ENCODE results near the gene TOB2.

DNA sequence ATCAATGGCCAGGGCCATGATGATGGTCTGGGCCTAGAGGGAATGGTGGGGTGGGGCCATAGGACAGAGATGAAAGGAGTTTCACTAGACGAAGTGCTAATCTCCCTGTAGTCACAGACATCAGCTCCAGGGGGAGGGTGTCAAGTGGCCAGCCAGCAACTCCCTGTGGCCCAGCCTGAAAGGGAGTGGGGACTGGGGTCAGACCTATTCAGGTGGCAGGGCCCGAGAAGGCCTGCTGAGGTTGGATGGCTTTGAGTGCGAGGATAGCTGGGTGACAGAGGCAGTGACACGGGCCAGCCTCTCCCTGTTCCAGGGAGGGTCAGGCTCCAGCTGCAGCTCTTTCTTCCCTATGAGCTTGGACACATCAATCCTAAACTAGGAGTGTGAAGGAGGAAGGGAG, 11.0 kb downstream of the TOB2 start:
- peak in 1 of 4 donors; percentile 25 for TF ChIP-seq POLR2AphosphoS5 (IDR thresholded peaks at IDR 0.05)
- TF ChIP-seq, protein P1, sequence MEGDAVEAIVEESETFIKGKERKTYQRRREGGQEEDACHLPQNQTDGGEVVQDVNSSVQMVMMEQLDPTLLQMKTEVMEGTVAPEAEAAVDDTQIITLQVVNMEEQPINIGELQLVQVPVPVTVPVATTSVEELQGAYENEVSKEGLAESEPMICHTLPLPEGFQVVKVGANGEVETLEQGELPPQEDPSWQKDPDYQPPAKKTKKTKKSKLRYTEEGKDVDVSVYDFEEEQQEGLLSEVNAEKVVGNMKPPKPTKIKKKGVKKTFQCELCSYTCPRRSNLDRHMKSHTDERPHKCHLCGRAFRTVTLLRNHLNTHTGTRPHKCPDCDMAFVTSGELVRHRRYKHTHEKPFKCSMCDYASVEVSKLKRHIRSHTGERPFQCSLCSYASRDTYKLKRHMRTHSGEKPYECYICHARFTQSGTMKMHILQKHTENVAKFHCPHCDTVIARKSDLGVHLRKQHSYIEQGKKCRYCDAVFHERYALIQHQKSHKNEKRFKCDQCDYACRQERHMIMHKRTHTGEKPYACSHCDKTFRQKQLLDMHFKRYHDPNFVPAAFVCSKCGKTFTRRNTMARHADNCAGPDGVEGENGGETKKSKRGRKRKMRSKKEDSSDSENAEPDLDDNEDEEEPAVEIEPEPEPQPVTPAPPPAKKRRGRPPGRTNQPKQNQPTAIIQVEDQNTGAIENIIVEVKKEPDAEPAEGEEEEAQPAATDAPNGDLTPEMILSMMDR (IDR thresholded peaks at IDR 0.05), result no peak
